ENCODE results near the gene HOXB9. TPM values are rescaled to one million over a fixed set of nuclear protein-coding genes. Genes with fewer than 3 reads are reported as not detected.

Gene HOXB9
- total and polyA plus RNA-seq, 2 donors (not counting 3 experiments of a cell fraction or from before 2014, with no cell fraction given) = 0.79 to 1.1 TPM

GRCh38 chr17:48590607-48591161 is 35.5 kb downstream of the HOXB9 start:
- ChIA-PET CTCF (interaction anchor here (0.9 to 1.5 kb wide), 3 partner anchors 282 to 375 kb away, joined by 3 to 5 read pairs (median 4); no protein-coding TSS in a partner anchor), POLR2A (interaction anchor here (0.6 kb wide), 1 partner anchor 24 kb away, joined by 3 read pairs; no protein-coding TSS in a partner anchor)
- Histone ChIP-seq H3K4me2 (ENCODE audit: insufficient read depth, low read length) (no peak overlapping the region), H3K4me1 (ENCODE audit: control insufficient read depth, extremely low read depth, insufficient read depth, low read length) (peaks cover 41% of the 10 kb centered on the region), H3K4me3 (replicated peaks in 1 of 3; ENCODE audit: insufficient read depth in 1 of 3, low read depth in 1 of 3, low read length in 3 of 3) (no peak overlapping the region), H3K79me2 (ENCODE audit: control insufficient read depth, insufficient read depth, low read length) (peaks cover 25% of the 10 kb centered on the region), H3K9me1 (replicated peaks; ENCODE audit: control insufficient read depth, extremely low read depth, insufficient read depth, low read length) (no peaks in the 10 kb centered on the region), H3K27me3 (ENCODE audit: control insufficient read depth in 2 of 2, insufficient read depth in 2 of 2, low read length in 2 of 2) (no peaks in the 10 kb centered on the region), H2AFZ (ENCODE audit: low read depth, low read length) (no peak overlapping the region), H3K36me3 (ENCODE audit: control insufficient read depth in 2 of 2, extremely low read depth in 1 of 2, insufficient read depth in 2 of 2, low read length in 2 of 2) (peaks cover 3 to 11% of the 10 kb centered on the region in 2 experiments), H4K20me1 (replicated peaks; ENCODE audit: control insufficient read depth, extremely low read depth, insufficient read depth, low read length) (no peaks in the 10 kb centered on the region), H3K27ac (ENCODE audit: insufficient read depth, low read depth, low read length) (no peak overlapping the region), H3K9me3 (replicated peaks; ENCODE audit: control insufficient read depth, insufficient read depth, low read length) (no peaks in the 10 kb centered on the region), H3K9ac (replicated peaks; ENCODE audit: extremely low read depth, insufficient read depth, low read length) (no peak overlapping the region)
- no TSS peak for BruUV-seq (replicated peaks)
- intact Hi-C loops (cut with micrococcal nuclease) = no loop called here
- dilution Hi-C loops (cut with MboI; ENCODE audit: extremely low pct_ligation_motif_present, low sequenced_read_pairs) = no loop called here
- DNase-seq (ENCODE audit: low read depth, low spot score) (no peak), FAIRE-seq (no peak)
- TF ChIP-seq FOS (IDR thresholded peaks at IDR 0.05; ENCODE audit: borderline replicate concordance, insufficient read depth, low read length) = no peak
- no peak for TF ChIP-seq GATA2 (IDR thresholded peaks at IDR 0.05; ENCODE audit: insufficient read depth, insufficient read length, low read depth, low read length)
- no peak for TF ChIP-seq MAX (IDR thresholded peaks at IDR 0.05; ENCODE audit: insufficient read depth, insufficient read length)
- no peak for TF ChIP-seq MYC (IDR thresholded peaks at IDR 0.05; ENCODE audit: low read depth, low read length)
- no peak for TF ChIP-seq POLR2AphosphoS5 (IDR thresholded peaks at IDR 0.05; ENCODE audit: insufficient read depth, low read depth, low read length)
- TF ChIP-seq EZH2 (IDR thresholded peaks at IDR 0.05; ENCODE audit: borderline replicate concordance, low read depth, low read length, severe bottlenecking) = no peak
- TF ChIP-seq CTCF (IDR thresholded peaks at IDR 0.05; ENCODE audit: extremely low read depth in 1 of 2, insufficient read depth in 1 of 2, low read depth in 1 of 2, low read length in 2 of 2) = no peak
- no peak for TF ChIP-seq JUN (IDR thresholded peaks at IDR 0.05; ENCODE audit: borderline replicate concordance, insufficient read depth, insufficient read length, low read depth)
- no peak for TF ChIP-seq POLR2A (IDR thresholded peaks at IDR 0.05; ENCODE audit: low read depth, low read length)

Data from endothelial cell of umbilical vein (primary cell).